H1 (cell line): Measurements from ENCODE around the gene SMARCAL1. TPM values are rescaled to one million over a fixed set of nuclear protein-coding genes. Genes with fewer than 3 reads are reported as not detected.

Experiments
- MAFK ChIP-seq: IDR thresholded peaks from 2 replicates; pipeline ENCODE4 v1.6.1; 2012; ENCODE audit warnings: low read depth, mild to moderate bottlenecking, improper control_type of control experiment, low read length
- SAP30 ChIP-seq: fragments of 300-600 bp; sonication (generic); IDR thresholded peaks from 2 replicates; pipeline ENCODE4 v1.7.1; 2012; ENCODE audit warnings: low read length, moderate library complexity, mild to moderate bottlenecking, inconsistent platforms; ENCODE audit not compliant: insufficient read depth, insufficient replicate concordance
- TAF7 ChIP-seq: optimal IDR thresholded peaks from 2 replicates; pipeline ENCODE3; 2011; ENCODE audit warnings: low read depth, mild to moderate bottlenecking, inconsistent platforms, low read length, moderate library complexity, borderline replicate concordance
- polyA plus RNA-seq, 7 experiments: library from polyadenylated mRNA; depleted of rRNA in 3 of 7; stranded (reverse) in 5 of 7; unstranded in 2 of 7; fragments of >200 nt in 5 of 7; fragments of 200-250 nt in 2 of 7; gene quantifications; 1 replicate in 5 of 7; 2 replicates in 1 of 7; 4 replicates in 1 of 7; pipeline versions ENCODE4 v1.2.1 to v1.2.3, GENCODE V29; 2011 to 2013; ENCODE audit warnings: missing spikeins in 2 of 7, mixed read lengths in 2 of 7
- total RNA-seq: library from RNA; stranded (reverse); fragmentation: NEBNext Ultra II Directional; extraction: Animal tissue kit (Norgen Biotek cat#: 25700); gene quantifications from 2 replicates; pipeline ENCODE4 v1.2.1, GENCODE V29; 2021
- TF ChIP-seq, protein P1 (sequence below): fragments of 300-600 bp; sonication (generic); IDR thresholded peaks from 2 replicates; pipeline ENCODE4 v1.7.1; 2012; ENCODE audit warnings: low read length, moderate library complexity, mild to moderate bottlenecking, inconsistent platforms; ENCODE audit not compliant: insufficient replicate concordance

The SMARCAL1 gene
- total and polyA plus RNA-seq, 2 of the 8 experiments (the other 6 are each of a cell fraction or from before 2014, with no cell fraction given): 17.6 to 17.9 TPM

DNA sequence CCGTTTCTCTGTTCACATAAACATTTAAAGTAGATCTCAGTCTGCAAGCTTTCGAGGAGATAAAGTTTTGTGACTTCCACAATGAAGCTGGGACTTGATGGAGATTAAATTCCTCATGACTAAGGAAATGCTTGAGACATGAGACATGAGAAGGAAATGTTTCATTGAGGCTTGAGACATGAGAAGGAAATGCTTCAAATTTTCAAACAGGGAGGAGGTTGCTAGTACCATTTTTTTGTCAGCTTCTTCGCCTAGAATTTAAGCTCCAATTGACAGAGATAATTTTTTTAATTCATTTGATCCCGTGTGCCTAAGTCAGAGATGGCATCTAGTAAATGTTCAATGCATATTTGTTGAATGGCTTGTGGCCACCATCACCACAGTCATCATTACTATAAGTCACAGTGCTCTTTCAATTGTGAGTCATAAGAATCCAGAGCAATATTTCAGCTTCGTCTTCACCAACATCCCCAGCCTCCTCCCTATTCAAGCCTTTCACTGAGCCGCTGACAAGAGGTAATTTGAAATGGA, 39.5 kb upstream of the SMARCAL1 start (continued):
- TF ChIP-seq, protein P1, sequence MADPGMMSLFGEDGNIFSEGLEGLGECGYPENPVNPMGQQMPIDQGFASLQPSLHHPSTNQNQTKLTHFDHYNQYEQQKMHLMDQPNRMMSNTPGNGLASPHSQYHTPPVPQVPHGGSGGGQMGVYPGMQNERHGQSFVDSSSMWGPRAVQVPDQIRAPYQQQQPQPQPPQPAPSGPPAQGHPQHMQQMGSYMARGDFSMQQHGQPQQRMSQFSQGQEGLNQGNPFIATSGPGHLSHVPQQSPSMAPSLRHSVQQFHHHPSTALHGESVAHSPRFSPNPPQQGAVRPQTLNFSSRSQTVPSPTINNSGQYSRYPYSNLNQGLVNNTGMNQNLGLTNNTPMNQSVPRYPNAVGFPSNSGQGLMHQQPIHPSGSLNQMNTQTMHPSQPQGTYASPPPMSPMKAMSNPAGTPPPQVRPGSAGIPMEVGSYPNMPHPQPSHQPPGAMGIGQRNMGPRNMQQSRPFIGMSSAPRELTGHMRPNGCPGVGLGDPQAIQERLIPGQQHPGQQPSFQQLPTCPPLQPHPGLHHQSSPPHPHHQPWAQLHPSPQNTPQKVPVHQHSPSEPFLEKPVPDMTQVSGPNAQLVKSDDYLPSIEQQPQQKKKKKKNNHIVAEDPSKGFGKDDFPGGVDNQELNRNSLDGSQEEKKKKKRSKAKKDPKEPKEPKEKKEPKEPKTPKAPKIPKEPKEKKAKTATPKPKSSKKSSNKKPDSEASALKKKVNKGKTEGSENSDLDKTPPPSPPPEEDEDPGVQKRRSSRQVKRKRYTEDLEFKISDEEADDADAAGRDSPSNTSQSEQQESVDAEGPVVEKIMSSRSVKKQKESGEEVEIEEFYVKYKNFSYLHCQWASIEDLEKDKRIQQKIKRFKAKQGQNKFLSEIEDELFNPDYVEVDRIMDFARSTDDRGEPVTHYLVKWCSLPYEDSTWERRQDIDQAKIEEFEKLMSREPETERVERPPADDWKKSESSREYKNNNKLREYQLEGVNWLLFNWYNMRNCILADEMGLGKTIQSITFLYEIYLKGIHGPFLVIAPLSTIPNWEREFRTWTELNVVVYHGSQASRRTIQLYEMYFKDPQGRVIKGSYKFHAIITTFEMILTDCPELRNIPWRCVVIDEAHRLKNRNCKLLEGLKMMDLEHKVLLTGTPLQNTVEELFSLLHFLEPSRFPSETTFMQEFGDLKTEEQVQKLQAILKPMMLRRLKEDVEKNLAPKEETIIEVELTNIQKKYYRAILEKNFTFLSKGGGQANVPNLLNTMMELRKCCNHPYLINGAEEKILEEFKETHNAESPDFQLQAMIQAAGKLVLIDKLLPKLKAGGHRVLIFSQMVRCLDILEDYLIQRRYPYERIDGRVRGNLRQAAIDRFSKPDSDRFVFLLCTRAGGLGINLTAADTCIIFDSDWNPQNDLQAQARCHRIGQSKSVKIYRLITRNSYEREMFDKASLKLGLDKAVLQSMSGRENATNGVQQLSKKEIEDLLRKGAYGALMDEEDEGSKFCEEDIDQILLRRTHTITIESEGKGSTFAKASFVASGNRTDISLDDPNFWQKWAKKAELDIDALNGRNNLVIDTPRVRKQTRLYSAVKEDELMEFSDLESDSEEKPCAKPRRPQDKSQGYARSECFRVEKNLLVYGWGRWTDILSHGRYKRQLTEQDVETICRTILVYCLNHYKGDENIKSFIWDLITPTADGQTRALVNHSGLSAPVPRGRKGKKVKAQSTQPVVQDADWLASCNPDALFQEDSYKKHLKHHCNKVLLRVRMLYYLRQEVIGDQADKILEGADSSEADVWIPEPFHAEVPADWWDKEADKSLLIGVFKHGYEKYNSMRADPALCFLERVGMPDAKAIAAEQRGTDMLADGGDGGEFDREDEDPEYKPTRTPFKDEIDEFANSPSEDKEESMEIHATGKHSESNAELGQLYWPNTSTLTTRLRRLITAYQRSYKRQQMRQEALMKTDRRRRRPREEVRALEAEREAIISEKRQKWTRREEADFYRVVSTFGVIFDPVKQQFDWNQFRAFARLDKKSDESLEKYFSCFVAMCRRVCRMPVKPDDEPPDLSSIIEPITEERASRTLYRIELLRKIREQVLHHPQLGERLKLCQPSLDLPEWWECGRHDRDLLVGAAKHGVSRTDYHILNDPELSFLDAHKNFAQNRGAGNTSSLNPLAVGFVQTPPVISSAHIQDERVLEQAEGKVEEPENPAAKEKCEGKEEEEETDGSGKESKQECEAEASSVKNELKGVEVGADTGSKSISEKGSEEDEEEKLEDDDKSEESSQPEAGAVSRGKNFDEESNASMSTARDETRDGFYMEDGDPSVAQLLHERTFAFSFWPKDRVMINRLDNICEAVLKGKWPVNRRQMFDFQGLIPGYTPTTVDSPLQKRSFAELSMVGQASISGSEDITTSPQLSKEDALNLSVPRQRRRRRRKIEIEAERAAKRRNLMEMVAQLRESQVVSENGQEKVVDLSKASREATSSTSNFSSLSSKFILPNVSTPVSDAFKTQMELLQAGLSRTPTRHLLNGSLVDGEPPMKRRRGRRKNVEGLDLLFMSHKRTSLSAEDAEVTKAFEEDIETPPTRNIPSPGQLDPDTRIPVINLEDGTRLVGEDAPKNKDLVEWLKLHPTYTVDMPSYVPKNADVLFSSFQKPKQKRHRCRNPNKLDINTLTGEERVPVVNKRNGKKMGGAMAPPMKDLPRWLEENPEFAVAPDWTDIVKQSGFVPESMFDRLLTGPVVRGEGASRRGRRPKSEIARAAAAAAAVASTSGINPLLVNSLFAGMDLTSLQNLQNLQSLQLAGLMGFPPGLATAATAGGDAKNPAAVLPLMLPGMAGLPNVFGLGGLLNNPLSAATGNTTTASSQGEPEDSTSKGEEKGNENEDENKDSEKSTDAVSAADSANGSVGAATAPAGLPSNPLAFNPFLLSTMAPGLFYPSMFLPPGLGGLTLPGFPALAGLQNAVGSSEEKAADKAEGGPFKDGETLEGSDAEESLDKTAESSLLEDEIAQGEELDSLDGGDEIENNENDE: no peak
- no peak for TF ChIP-seq SAP30
- TF ChIP-seq TAF7: no peak
- no peak for TF ChIP-seq MAFK
